AG09319 (cell line): ENCODE measurements around the gene NQO2.

Experiments used
- DNase-seq: peaks from one replicate; pipeline ENCODE4 v3.0.0-alpha.2; 2010; ENCODE audit warnings: low read depth; ENCODE audit errors: extremely low read depth
- TF ChIP-seq, protein P1 (sequence below): IDR thresholded peaks from 2 replicates; pipeline ENCODE4 v1.5.1; 2011; ENCODE audit warnings: low read depth, mild to moderate bottlenecking, inconsistent platforms, low read length, moderate library complexity

The NQO2 gene

DNA sequence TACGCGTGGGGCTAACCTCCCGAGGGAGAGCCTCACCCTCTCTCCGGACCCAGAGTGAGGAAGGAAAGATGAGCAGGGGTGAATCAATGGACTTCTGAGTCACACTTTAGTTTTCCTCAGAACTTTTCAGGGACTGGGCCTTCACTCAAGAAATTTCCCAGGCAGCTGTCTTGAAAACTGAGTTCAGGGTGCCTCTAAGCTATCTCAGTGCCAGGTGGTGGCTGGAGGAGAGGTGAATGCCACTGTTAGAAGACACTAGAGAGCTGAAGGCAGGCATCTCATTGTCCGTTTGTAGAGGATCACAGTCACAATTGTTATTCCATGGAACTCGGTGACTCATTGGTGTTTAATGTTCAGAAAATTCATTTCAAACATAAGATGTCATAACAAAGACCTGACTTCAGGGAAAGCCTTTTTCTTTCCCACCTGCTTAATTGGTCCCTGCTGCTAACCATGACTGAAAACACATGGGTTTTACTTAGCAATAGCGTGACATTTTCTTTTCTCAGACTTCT lies 23.1 kb upstream of the NQO2 start:
- TF ChIP-seq, protein P1, sequence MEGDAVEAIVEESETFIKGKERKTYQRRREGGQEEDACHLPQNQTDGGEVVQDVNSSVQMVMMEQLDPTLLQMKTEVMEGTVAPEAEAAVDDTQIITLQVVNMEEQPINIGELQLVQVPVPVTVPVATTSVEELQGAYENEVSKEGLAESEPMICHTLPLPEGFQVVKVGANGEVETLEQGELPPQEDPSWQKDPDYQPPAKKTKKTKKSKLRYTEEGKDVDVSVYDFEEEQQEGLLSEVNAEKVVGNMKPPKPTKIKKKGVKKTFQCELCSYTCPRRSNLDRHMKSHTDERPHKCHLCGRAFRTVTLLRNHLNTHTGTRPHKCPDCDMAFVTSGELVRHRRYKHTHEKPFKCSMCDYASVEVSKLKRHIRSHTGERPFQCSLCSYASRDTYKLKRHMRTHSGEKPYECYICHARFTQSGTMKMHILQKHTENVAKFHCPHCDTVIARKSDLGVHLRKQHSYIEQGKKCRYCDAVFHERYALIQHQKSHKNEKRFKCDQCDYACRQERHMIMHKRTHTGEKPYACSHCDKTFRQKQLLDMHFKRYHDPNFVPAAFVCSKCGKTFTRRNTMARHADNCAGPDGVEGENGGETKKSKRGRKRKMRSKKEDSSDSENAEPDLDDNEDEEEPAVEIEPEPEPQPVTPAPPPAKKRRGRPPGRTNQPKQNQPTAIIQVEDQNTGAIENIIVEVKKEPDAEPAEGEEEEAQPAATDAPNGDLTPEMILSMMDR, result no peak
- DNase-seq, result no peak

DNA sequence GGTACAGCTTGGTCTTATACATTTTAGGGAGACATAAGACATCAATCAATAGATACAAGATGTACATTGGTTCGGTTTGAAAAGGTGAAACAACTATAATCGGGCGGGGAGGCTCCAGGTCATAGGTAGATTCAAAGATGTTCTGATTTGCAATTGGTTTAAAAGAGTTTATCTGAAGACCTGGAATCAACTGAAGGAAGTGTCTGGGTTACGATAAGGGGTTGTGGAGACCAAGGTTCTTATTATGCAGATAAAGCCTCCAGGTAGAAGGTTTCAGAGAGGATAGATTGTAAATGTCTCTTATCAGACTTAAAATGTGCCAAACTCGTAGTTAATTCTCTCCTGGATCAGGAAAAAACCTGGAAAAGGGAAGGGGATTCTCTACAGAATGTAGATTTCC lies 22.4 kb upstream of the NQO2 start:
- no peak for DNase-seq
- TF ChIP-seq, protein P1, result no peak

DNA sequence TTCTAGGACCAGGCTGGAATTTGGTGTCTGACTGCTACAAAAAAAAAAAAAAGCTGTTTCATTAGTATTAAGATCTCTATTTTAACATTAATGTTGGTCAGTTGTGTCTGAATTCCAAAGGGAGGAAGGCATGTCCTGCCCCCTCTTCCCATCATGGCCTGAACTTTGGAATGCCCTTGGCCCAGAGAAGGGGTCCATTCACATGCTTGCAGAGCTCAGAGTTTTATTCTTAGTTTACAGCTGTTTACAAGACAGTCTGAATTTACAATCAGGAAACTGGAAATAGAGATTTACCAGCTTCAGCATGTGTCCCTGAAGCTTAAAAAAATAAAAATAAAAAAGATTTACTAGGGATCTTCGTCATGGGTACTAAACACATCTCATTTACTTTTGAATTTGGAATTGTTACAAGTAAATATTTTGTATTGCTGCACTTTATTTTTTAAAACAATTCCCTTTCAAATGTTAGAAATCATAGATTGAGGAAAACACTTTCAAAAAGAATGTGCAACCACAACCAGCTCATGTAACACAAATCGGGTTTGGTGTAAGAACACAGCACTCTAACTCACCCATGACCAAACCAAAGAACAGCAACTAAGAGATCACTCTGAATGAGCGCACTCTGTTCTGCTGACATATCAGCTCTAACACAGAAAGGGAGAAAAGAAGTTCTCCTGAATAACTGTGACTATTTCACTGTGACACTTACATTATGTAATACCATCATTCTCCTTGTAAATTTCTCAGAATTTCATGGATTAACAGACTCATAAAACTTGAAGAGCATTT lies 21.7 kb upstream of the NQO2 start:
- TF ChIP-seq, protein P1, result no peak
- no peak for DNase-seq

DNA sequence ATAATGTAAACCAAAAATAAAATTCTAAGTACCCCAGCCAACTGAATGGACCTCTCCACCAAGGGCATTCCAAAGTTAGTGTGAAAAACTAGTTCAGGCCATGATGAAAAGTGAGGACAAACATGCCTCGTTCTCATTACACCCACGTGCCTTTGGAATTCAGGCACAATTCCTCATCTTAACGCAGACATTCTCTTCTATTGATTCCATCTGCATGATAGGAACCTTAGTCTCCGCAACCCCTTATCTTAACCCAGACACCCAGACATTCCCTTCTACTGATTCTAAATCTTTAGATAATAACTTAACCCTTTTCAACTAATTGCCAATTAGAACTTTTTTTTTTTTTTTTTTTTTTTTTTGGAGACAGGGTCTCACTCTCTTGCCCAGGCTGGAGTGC lies 20.8 kb upstream of the NQO2 start:
- TF ChIP-seq, protein P1, result no peak
- no peak for DNase-seq

DNA sequence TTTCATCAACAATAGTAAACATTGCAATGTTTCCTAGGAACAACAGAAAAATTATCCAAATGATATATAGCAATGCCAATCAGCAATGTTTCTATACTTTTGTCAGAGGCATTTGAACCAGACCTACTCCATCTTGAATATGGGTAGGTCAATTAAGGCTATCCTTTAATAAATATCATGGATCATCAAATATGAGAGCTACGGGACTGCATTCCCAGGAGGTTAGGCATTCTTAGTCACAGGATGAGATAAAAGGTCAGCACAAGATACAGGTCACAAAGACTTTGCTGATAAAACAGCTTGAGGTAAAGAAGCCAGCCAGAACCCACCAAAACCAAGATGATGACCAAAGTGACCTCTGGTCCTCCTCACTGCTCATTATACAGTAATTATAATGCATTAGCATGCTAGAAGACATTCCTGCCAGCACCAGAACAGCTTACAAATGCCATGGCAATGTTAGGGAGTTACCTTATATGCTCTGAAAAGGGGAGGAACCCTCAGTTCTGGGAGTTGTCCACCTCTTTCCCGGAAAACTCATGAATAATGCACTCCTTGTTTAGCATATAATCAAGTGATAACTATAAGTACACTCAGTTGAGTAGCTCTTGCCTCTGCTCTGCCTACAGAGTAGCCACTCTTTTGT lies 19.8 kb upstream of the NQO2 start:
- DNase-seq, result no peak
- TF ChIP-seq, protein P1, result no peak

DNA sequence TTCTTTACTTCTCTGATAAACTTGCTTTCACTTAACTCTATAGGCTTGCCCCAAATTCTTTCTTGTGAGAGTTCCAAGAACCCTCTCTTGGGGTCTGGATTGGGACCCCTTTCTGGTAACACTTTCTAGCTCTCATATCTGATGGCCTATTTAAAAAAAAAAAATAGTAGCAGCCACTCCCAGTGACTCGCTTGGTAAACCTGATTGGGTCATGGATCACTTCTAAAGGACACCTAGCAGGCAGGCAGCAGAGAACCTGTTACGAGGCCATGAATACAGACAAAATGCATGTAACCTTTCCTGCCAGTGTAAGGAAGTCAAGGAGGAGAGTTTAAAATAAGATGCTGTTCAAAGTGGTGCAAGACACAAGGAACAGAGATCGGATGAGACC lies 19.2 kb upstream of the NQO2 start:
- TF ChIP-seq, protein P1, result no peak

DNA sequence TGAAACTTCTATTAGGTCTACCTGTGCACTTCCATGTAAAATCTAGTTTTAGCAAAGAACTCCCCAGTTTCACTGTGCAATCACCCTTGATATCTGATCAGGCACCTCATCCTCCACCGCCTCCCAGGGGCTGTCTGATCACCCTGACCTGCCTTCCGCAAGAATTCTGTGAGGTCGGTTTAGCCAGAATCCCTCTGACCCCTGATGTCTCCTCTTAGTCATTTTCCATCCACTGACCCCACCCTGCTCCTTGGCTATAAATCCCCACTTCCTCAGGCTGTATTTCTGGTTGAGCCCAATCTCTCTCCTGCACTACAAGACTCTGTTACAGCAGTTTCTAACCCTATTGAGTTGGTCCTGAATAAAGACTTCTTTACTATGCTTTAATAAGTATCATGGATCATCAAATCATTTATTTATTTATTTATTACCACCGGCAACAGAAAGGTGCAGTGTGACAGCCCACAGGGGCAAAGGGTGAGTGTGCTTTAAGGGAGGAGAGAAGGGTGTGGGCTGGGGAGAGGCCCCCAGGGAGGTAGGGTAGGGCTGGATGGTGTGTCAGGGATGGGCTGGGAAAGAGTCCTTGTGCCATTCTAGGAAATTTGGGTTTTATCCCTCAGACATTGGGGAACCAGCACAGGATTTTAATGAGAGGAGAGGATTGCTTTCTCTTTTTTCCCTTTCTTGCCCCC lies 17.1 kb upstream of the NQO2 start:
- DNase-seq, result no peak
- TF ChIP-seq, protein P1, result no peak

More for the DNA sequence above, 19.2 kb upstream of the NQO2 start:
- DNase-seq, result no peak
